K562 (cell line): ENCODE data around the gene DCAF15. TPM values are rescaled to one million over a fixed set of nuclear protein-coding genes. Genes with fewer than 3 reads are reported as not detected.

Source experiments
- ADNP ChIP-seq: fragments of 200-800 bp; sonication (Bioruptor generic); IDR thresholded peaks from 2 replicates; pipeline ENCODE4 v1.6.1; 2016; ENCODE audit warnings: missing genetic modification characterization, missing compliant biosample characterization
- ARID4B ChIP-seq: sonication (generic); formaldehyde crosslinking; IDR thresholded peaks from 2 replicates; pipeline ENCODE4 v1.8.0; 2022; ENCODE audit warnings: mild to moderate bottlenecking, missing genetic modification reagents
- HNRNPH1 ChIP-seq: fragments of 200-400 bp; formaldehyde crosslinking; optimal IDR thresholded peaks from 2 replicates; pipeline ENCODE3; 2017; ENCODE audit warnings: low read depth, mild to moderate bottlenecking, low read length, moderate library complexity
- MYC ChIP-seq, 2 experiments: fragments of 250-450 bp in 1 of 2; sonication (Bioruptor Pico) in 1 of 2; IDR thresholded peaks; 2 replicates each; pipeline versions ENCODE4 v1.5.1 to v1.6.1; 2012 to 2021; ENCODE audit warnings: low read depth in 2 of 2, borderline replicate concordance in 1 of 2, improper control_type of control experiment in 1 of 2, low read length in 1 of 2, mild to moderate bottlenecking in 1 of 2, moderate library complexity in 1 of 2
- NELFE ChIP-seq: IDR thresholded peaks from 2 replicates; pipeline ENCODE4 v1.6.1; 2011; ENCODE audit warnings: mild to moderate bottlenecking; ENCODE audit not compliant: insufficient read depth, insufficient read length
- PHTF2 ChIP-seq: fragments of 250-450 bp; sonication (Bioruptor Pico); IDR thresholded peaks from 2 replicates; pipeline ENCODE4 v1.5.0; 2021; ENCODE audit warnings: mild to moderate bottlenecking
- PTRF ChIP-seq: fragments of 450-650 bp; IDR thresholded peaks from 2 replicates; pipeline ENCODE4 v1.6.1; 2016; ENCODE audit warnings: mild to moderate bottlenecking, missing genetic modification characterization, missing compliant biosample characterization
- XRCC4 ChIP-seq: IDR thresholded peaks from one replicate; pipeline ENCODE4 v1.6.1; 2011; ENCODE audit not compliant: insufficient read depth, insufficient read length; ENCODE audit errors: extremely low read depth
- ZBTB11 ChIP-seq, 3 experiments: fragments of 200-800 bp in 1 of 3; fragments of 250-450 bp in 1 of 3; fragments of 450-650 bp in 1 of 3; sonication (Bioruptor Pico) in 1 of 3; sonication (Bioruptor generic) in 1 of 3; formaldehyde crosslinking in 1 of 3; IDR thresholded peaks; 2 replicates each; pipeline versions ENCODE4 v1.6.1 to v1.8.0; 2016 to 2022; ENCODE audit warnings: mild to moderate bottlenecking in 2 of 3, missing genetic modification characterization in 2 of 3, missing compliant biosample characterization in 1 of 3, moderate library complexity in 1 of 3
- ZNF785 ChIP-seq: fragments of 250-450 bp; sonication (Bioruptor Pico); IDR thresholded peaks from 2 replicates; pipeline ENCODE4 v1.4.0; 2020; ENCODE audit warnings: mild to moderate bottlenecking
- polyA plus RNA-seq, 8 experiments: library from polyadenylated mRNA; depleted of rRNA in 4 of 8; stranded (reverse) in 5 of 8; unstranded in 3 of 8; fragments of >200 nt; fragmentation: Nextera tagmentation in 2 of 8; fragmentation: Illumina TruSeq in 1 of 8; extraction: Ambion mirVana in 2 of 8; extraction: Trizol in 1 of 8; gene quantifications; 2 replicates each; pipeline versions ENCODE4 v1.2.1 to v1.2.3, GENCODE V29; 2011 to 2014; ENCODE audit warnings: inconsistent platforms in 1 of 8, missing spikeins in 1 of 8
- total RNA-seq, 7 experiments: library from RNA; depleted of rRNA in 6 of 7; stranded (reverse); fragments of >200 nt in 6 of 7; fragmentation: Illumina TruSeq in 2 of 7; extraction: Trizol in 2 of 7; gene quantifications; 2 replicates each; pipeline versions ENCODE4 v1.2.1 to v1.2.3, GENCODE V29; 2011 to 2021; ENCODE audit warnings: low replicate concordance in 1 of 7
- TF ChIP-seq, protein P1 (sequence below): sonication (generic); formaldehyde crosslinking; IDR thresholded peaks from 2 replicates; pipeline ENCODE4 v1.8.0; 2022; ENCODE audit warnings: mild to moderate bottlenecking, missing genetic modification reagents

Gene DCAF15
- total and polyA plus RNA-seq, 9 of the 15 experiments (the other 6 are each of a cell fraction or from before 2014, with no cell fraction given): 0.17 to 68.5 (median 27.7) TPM

GRCh38 chr19:13926715-13927114 is 25.6 kb upstream of the DCAF15 start (continued):
- TF ChIP-seq PTRF (tag) (no peak), XRCC4 (no peak), NELFE (no peak), ZBTB11 (CRISPR knock-in tag; IDR thresholded peaks at IDR 0.05) (no peak), HNRNPH1 (no peak), PHTF2 (CRISPR knock-in tag) (no peak), ADNP (tag) (no peak), ZNF785 (no peak), MYC (IDR thresholded peaks at IDR 0.05; ENCODE audit: low read depth, low read length) (no peak), MYC (CRISPR knock-in tag; IDR thresholded peaks at IDR 0.05; ENCODE audit: borderline replicate concordance, low read depth) (no peak), ARID4B (no peak)
- TF ChIP-seq, protein P1, sequence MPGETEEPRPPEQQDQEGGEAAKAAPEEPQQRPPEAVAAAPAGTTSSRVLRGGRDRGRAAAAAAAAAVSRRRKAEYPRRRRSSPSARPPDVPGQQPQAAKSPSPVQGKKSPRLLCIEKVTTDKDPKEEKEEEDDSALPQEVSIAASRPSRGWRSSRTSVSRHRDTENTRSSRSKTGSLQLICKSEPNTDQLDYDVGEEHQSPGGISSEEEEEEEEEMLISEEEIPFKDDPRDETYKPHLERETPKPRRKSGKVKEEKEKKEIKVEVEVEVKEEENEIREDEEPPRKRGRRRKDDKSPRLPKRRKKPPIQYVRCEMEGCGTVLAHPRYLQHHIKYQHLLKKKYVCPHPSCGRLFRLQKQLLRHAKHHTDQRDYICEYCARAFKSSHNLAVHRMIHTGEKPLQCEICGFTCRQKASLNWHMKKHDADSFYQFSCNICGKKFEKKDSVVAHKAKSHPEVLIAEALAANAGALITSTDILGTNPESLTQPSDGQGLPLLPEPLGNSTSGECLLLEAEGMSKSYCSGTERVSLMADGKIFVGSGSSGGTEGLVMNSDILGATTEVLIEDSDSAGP: no peak
